Coronary artery (tissue), 2 donors: Measurements from ENCODE around the gene TM4SF4.

Source experiments
- DNase-seq: peaks from one replicate; pipeline ENCODE4 v3.0.0-alpha.2; 2017; ENCODE audit warnings: low spot score
- H3K27ac ChIP-seq, 2 donors: fragments of 200-600 bp; sonication (generic); one replicate each; pipeline ENCODE4 v1.5.1; 2016 to 2019
- H3K4me3 ChIP-seq: fragments of 200-600 bp; sonication (generic); 2 replicates; pipeline ENCODE4 v1.5.1; 2016; ENCODE audit warnings: mild to moderate bottlenecking, moderate library complexity
- TF ChIP-seq, protein P1 (sequence below): fragments of 200-600 bp; sonication (generic); IDR thresholded peaks from one replicate; pipeline ENCODE4 v1.5.1; 2019; ENCODE audit warnings: antibody characterized with exemption

Gene TM4SF4

DNA sequence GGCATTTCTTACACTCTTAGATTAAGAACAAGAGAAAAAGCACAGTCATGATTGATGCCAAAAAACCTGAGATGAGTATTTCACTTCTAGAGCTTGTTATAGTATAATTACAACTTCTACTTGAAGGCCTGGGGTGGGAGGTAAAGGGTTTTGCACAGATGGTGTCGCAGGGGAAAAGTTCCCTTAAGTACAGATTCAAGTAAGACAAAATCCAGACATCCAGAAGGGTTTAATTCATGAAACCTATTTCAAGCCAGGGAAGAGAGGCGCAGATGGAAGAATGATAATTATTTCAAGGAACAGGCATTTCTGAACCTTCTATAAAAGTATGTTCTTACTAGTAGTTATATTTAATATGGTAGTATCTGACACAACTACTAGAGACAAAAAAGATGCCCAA, 70.6 kb downstream of the TM4SF4 start:
- Histone ChIP-seq H3K4me3 (no peak overlapping the region), H3K27ac (no peak overlapping the region)
- DNase-seq: no peak
- TF ChIP-seq, protein P1, sequence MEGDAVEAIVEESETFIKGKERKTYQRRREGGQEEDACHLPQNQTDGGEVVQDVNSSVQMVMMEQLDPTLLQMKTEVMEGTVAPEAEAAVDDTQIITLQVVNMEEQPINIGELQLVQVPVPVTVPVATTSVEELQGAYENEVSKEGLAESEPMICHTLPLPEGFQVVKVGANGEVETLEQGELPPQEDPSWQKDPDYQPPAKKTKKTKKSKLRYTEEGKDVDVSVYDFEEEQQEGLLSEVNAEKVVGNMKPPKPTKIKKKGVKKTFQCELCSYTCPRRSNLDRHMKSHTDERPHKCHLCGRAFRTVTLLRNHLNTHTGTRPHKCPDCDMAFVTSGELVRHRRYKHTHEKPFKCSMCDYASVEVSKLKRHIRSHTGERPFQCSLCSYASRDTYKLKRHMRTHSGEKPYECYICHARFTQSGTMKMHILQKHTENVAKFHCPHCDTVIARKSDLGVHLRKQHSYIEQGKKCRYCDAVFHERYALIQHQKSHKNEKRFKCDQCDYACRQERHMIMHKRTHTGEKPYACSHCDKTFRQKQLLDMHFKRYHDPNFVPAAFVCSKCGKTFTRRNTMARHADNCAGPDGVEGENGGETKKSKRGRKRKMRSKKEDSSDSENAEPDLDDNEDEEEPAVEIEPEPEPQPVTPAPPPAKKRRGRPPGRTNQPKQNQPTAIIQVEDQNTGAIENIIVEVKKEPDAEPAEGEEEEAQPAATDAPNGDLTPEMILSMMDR: no peak

DNA sequence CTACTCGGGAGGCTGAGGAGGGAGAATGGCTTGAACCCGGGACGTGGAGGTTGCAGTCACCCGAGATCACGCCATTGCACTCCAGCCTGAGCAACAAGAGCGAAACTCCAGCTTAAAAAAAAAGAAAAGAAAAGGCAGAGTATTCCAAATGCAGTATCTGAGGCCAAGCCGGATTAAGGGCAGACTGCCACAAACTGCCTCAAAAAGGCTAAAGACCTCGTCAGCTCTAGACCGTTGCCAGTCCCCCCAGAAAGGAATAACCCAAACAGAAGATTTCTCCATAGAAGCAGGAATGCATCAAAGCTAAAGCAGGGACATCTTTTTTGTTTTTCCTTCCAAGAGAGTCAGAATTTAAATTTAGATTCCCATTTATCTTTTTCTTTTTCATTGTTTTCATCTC, 72.9 kb downstream of the TM4SF4 start:
- Histone ChIP-seq H3K4me3 (peak overlapping the region; percentile 44), H3K27ac (peak overlapping the region; percentile 45 to 78)
- TF ChIP-seq, protein P1: no peak
- peak; percentile 87 for DNase-seq

DNA sequence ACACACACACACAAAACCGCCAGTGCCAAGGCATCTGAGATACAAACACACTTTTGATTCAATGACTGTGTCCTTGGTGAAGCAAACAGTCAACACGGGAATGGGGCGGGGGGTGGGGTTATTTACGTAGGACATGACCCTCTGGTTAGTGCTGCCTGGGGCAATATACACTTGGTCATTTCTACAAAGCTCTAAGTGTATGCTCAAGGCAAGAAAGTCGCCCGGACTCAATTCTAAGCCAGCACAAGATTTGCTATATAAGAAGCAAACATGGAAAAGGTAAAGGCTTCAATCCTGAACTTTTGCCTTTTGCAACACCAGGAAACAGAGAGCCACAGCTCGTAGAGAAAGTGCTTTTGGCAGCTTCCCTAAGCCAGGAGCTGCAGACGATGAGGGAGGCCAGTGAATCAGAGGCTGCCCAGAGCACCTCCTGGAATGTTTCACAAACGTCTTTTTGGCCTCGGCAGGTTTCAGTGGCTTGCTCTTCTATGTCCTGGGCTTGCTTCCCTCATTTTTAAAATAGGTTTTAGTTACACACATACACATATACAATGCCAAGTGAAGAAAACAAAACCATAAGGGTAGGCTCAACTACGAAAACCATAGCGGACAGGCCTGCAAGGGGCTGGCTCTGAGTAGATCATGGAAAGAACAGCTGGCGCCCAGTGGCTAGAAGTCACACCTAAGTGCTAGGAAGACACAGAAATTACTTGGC, 73.6 kb downstream of the TM4SF4 start:
- TF ChIP-seq, protein P1: no peak
- Histone ChIP-seq H3K27ac (peak overlapping the region; percentile 45 to 83), H3K4me3 (peak overlapping the region; percentile 41)
- DNase-seq: no peak

- Histone ChIP-seq H3K27ac (peak overlapping the region; percentile 45 to 83), H3K4me3 (no peak overlapping the region)
- TF ChIP-seq, protein P1: no peak
- DNase-seq: no peak
These were observed 74.2 kb downstream of the TM4SF4 start for GRCh38 chr3:149548669-149549065.

DNA sequence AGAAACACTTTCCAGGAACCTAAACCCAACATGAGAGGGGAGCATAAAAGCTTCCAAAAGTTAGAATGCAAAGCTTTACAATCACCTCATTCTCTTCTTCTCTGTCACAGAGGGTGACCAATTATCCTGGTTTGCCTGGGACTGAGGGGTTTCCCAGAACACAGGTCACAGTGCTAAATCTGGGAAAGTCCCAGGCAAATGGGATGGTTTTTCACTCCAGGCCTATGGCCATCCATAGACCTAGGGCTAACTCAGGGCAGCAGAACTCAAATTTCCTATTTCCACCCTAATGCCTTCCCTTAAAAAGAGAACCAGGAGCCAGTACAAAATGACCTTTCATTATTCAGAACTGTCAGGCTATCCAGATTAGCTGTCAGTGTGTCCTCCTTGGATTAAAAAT, 77.0 kb downstream of the TM4SF4 start:
- TF ChIP-seq, protein P1: no peak
- peak overlapping the region in 1 of 2 donors; percentile 9 for H3K27ac ChIP-seq
- H3K4me3 ChIP-seq: no peak overlapping the region
- DNase-seq: no peak

DNA sequence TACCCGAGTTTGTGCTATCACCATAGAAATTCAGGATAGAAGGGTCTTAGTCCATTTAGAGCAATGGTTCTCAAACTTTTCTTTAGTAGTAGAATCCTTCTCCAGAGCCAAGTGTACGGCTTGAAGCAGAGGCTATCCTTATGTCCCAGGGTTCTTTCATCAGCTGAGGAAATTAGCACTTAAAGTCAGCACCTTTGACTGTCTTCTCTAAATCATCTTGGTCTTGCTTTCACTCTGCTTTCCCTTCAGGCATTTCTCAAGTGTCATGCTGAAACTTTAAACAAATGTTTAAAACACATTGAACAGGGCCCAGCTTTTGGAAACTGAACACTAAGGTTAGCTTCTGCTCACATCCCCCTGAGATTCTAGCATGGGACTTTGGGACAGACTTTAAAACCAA, 78.2 kb downstream of the TM4SF4 start:
- no peak for DNase-seq
- TF ChIP-seq, protein P1: no peak
- Histone ChIP-seq H3K27ac (peak overlapping the region; percentile 32 to 35), H3K4me3 (no peak overlapping the region)
